HEK293 (cell line): Measurements from ENCODE around the gene GPATCH3.
A peak's percentile ranks its signal among the peaks of the same experiment; 100 is the strongest.

Experiments
- CTCF ChIP-seq: fragments of 450-650 bp; formaldehyde crosslinking; IDR thresholded peaks from 2 replicates; pipeline ENCODE4 v1.5.1; 2016; ENCODE audit warnings: missing biosample characterization, missing genetic modification characterization
- EGR2 ChIP-seq: fragments of 450-650 bp; formaldehyde crosslinking; IDR thresholded peaks from 2 replicates; pipeline ENCODE4 v1.5.1; 2016; ENCODE audit warnings: low read depth, missing biosample characterization, missing genetic modification characterization
- GLIS2 ChIP-seq: fragments of 450-650 bp; formaldehyde crosslinking; IDR thresholded peaks from 2 replicates; pipeline ENCODE4 v1.5.1; 2016; ENCODE audit warnings: missing biosample characterization, missing genetic modification characterization
- KLF10 ChIP-seq: fragments of 450-650 bp; IDR thresholded peaks from 2 replicates; pipeline ENCODE4 v1.5.1; 2018; ENCODE audit warnings: missing biosample characterization, mild to moderate bottlenecking, missing genetic modification characterization
- KLF8 ChIP-seq: fragments of 450-650 bp; formaldehyde crosslinking; IDR thresholded peaks from 2 replicates; pipeline ENCODE4 v1.5.1; 2016; ENCODE audit warnings: missing biosample characterization, missing genetic modification characterization
- PATZ1 ChIP-seq: fragments of 450-650 bp; formaldehyde crosslinking; IDR thresholded peaks from 2 replicates; pipeline ENCODE4 v1.5.1; 2016; ENCODE audit warnings: missing biosample characterization, missing genetic modification characterization
- ZBTB1 ChIP-seq: fragments of 450-650 bp; formaldehyde crosslinking; IDR thresholded peaks from 2 replicates; pipeline ENCODE4 v1.5.1; 2016; ENCODE audit warnings: missing biosample characterization, missing genetic modification characterization
- ZBTB10 ChIP-seq: fragments of 450-650 bp; formaldehyde crosslinking; IDR thresholded peaks from 2 replicates; pipeline ENCODE4 v1.5.1; 2016; ENCODE audit warnings: missing biosample characterization, missing genetic modification characterization
- ZBTB17 ChIP-seq: fragments of 450-650 bp; formaldehyde crosslinking; IDR thresholded peaks from 2 replicates; pipeline ENCODE4 v1.5.1; 2016; ENCODE audit warnings: missing biosample characterization, missing genetic modification characterization
- ZBTB44 ChIP-seq: fragments of 450-650 bp; IDR thresholded peaks from 2 replicates; pipeline ENCODE4 v1.5.1; 2018; ENCODE audit warnings: missing biosample characterization, mild to moderate bottlenecking, missing genetic modification characterization
- ZBTB6 ChIP-seq: fragments of 450-650 bp; formaldehyde crosslinking; IDR thresholded peaks from 2 replicates; pipeline ENCODE4 v1.5.1; 2017; ENCODE audit warnings: missing biosample characterization, missing genetic modification characterization
- ZBTB8A ChIP-seq: fragments of 450-650 bp; formaldehyde crosslinking; IDR thresholded peaks from 2 replicates; pipeline ENCODE4 v1.5.1; 2016; ENCODE audit warnings: missing biosample characterization, missing genetic modification characterization
- ZFHX2 ChIP-seq: fragments of 450-650 bp; formaldehyde crosslinking; conservative IDR thresholded peaks from 2 replicates; pipeline ENCODE4 v1.5.1; 2016; ENCODE audit warnings: missing biosample characterization, missing genetic modification characterization
- ZFP69B ChIP-seq: fragments of 450-650 bp; formaldehyde crosslinking; IDR thresholded peaks from 2 replicates; pipeline ENCODE4 v1.5.1; 2016; ENCODE audit warnings: missing biosample characterization, missing genetic modification characterization
- ZNF221 ChIP-seq: fragments of 450-650 bp; formaldehyde crosslinking; IDR thresholded peaks from 2 replicates; pipeline ENCODE4 v1.5.1; 2017; ENCODE audit warnings: missing biosample characterization, missing genetic modification characterization, borderline replicate concordance
- ZNF223 ChIP-seq: fragments of 450-650 bp; formaldehyde crosslinking; IDR thresholded peaks from 2 replicates; pipeline ENCODE4 v1.5.1; 2016; ENCODE audit warnings: missing biosample characterization, missing genetic modification characterization
- ZNF426 ChIP-seq: fragments of 450-650 bp; formaldehyde crosslinking; IDR thresholded peaks from 2 replicates; pipeline ENCODE4 v1.5.1; 2017; ENCODE audit warnings: missing biosample characterization, missing genetic modification characterization, mild to moderate bottlenecking, inconsistent platforms, moderate library complexity
- ZNF514 ChIP-seq: fragments of 450-650 bp; formaldehyde crosslinking; IDR thresholded peaks from 2 replicates; pipeline ENCODE4 v1.5.1; 2016; ENCODE audit warnings: missing biosample characterization, missing genetic modification characterization
- ZNF596 ChIP-seq: fragments of 450-650 bp; IDR thresholded peaks from 2 replicates; pipeline ENCODE4 v1.5.0; 2018; ENCODE audit warnings: missing biosample characterization, mild to moderate bottlenecking, missing genetic modification characterization, moderate library complexity
- ZNF610 ChIP-seq: fragments of 450-650 bp; formaldehyde crosslinking; IDR thresholded peaks from 2 replicates; pipeline ENCODE4 v1.5.1; 2016; ENCODE audit warnings: missing biosample characterization, missing genetic modification characterization, borderline replicate concordance
- ZNF621 ChIP-seq: fragments of 450-650 bp; formaldehyde crosslinking; IDR thresholded peaks from 2 replicates; pipeline ENCODE4 v1.5.1; 2017; ENCODE audit warnings: missing biosample characterization, missing genetic modification characterization
- ZNF626 ChIP-seq: fragments of 450-650 bp; sonication (Bioruptor Pico); formaldehyde crosslinking; IDR thresholded peaks from 2 replicates; pipeline ENCODE4 v1.5.1; 2018; ENCODE audit warnings: missing biosample characterization, missing genetic modification characterization, inconsistent platforms
- ZNF629 ChIP-seq: fragments of 450-650 bp; formaldehyde crosslinking; IDR thresholded peaks from 2 replicates; pipeline ENCODE4 v1.5.1; 2017; ENCODE audit warnings: missing biosample characterization, missing genetic modification characterization
- ZNF692 ChIP-seq: fragments of 450-650 bp; formaldehyde crosslinking; IDR thresholded peaks from 2 replicates; pipeline ENCODE4 v1.5.1; 2016; ENCODE audit warnings: missing biosample characterization, missing genetic modification characterization
- ZNF792 ChIP-seq: fragments of 450-650 bp; formaldehyde crosslinking; IDR thresholded peaks from 2 replicates; pipeline ENCODE4 v1.5.1; 2016; ENCODE audit warnings: missing biosample characterization, missing genetic modification characterization
- ZSCAN30 ChIP-seq: fragments of 450-650 bp; IDR thresholded peaks from 2 replicates; pipeline ENCODE4 v1.5.1; 2018; ENCODE audit warnings: missing biosample characterization, mild to moderate bottlenecking, missing genetic modification characterization, moderate library complexity
- ZSCAN5A ChIP-seq: fragments of 450-650 bp; formaldehyde crosslinking; IDR thresholded peaks from 2 replicates; pipeline ENCODE4 v1.5.1; 2016; ENCODE audit warnings: missing biosample characterization, missing genetic modification characterization

GPATCH3 gene

GRCh38 chr1:26864610-26865480 lies 35.4 kb downstream of the GPATCH3 start (continued):
- TF ChIP-seq ZNF629 (tag by site-specific recombination) (peak; percentile 59; the same call in 1 of the 2 replicates), ZBTB44 (tag by site-specific recombination) (peak; percentile 5), GLIS2 (peak; percentile 72), ZSCAN30 (tag by site-specific recombination) (peak; percentile 97), ZFP69B (peak; percentile 75; the same call in 1 of the 2 replicates), ZBTB6 (tag by site-specific recombination) (peak; percentile 52; the same call in 1 of the 2 replicates), CTCF (tag by site-specific recombination) (peak; percentile 76), ZNF626 (no peak), ZSCAN5A (tag by site-specific recombination) (peak; percentile 90), ZNF514 (tag by site-specific recombination) (no peak), ZNF621 (tag by site-specific recombination) (no peak), ZBTB17 (tag by site-specific recombination) (peak; percentile 73), ZBTB10 (0 out of 2 replicates have a peak, but pooled peaks have one; percentile 21), KLF10 (tag by site-specific recombination) (peak; percentile 48; the same call in 1 of the 2 replicates), ZNF223 (tag by site-specific recombination) (no peak), ZNF596 (tag by site-specific recombination) (no peak), ZNF610 (tag by site-specific recombination) (peak; percentile 97), KLF8 (tag by site-specific recombination) (peak; percentile 74), ZFHX2 (tag by site-specific recombination) (peak; percentile 62), ZNF426 (tag by site-specific recombination) (no peak), ZBTB8A (peak; percentile 92), ZNF792 (tag by site-specific recombination) (peak; percentile 55; the same call in 1 of the 2 replicates), ZNF692 (tag by site-specific recombination) (peak; percentile 74), ZNF221 (tag by site-specific recombination) (no peak), EGR2 (peak; percentile 67), PATZ1 (peak; percentile 94), ZBTB1 (no peak)
